Liver (tissue), 9 donors: ENCODE results near the gene PRKCH. TPM values are rescaled to one million over a fixed set of nuclear protein-coding genes. Genes with fewer than 3 reads are reported as not detected.

Experiments used
- DNase-seq: peaks from one replicate; pipeline ENCODE4 v3.0.0-alpha.2; 2017; ENCODE audit warnings: low spot score
- H3K27ac ChIP-seq, 2 donors: one replicate each; pipeline ENCODE4 v1.7.0; 2013; ENCODE audit warnings: inconsistent platforms in 2 of 2, low read length in 2 of 2, control low read depth in 1 of 2, low read depth in 1 of 2, mild to moderate bottlenecking in 1 of 2
- H3K27me3 ChIP-seq, 4 donors: one replicate each; pipeline versions ENCODE4 v1.6.1 to v1.7.0; 2013; ENCODE audit warnings: low read length in 3 of 4, inconsistent platforms in 1 of 4, mild to moderate bottlenecking in 1 of 4, moderate library complexity in 1 of 4; ENCODE audit not compliant: control insufficient read depth in 4 of 4, insufficient read depth in 4 of 4
- H3K36me3 ChIP-seq, 4 donors: one replicate each; pipeline versions ENCODE4 v1.6.1 to v1.7.0; 2013; ENCODE audit warnings: low read length in 3 of 4, mild to moderate bottlenecking in 3 of 4, low read depth in 1 of 4, moderate library complexity in 1 of 4; ENCODE audit not compliant: control insufficient read depth in 4 of 4, insufficient read depth in 3 of 4
- H3K4me1 ChIP-seq, 4 donors: one replicate each; pipeline versions ENCODE4 v1.6.1 to v1.7.0; 2013; ENCODE audit warnings: low read length in 3 of 4, mild to moderate bottlenecking in 3 of 4, moderate library complexity in 1 of 4; ENCODE audit not compliant: control insufficient read depth in 4 of 4, insufficient read depth in 4 of 4
- H3K4me3 ChIP-seq, 3 donors: one replicate each; pipeline versions ENCODE4 v1.6.1 to v1.7.0; 2013; ENCODE audit warnings: low read length in 3 of 3, control low read depth in 1 of 3, low read depth in 1 of 3, mild to moderate bottlenecking in 1 of 3
- H3K9ac ChIP-seq, 2 donors: one replicate each; pipeline ENCODE4 v1.7.0; 2013; ENCODE audit warnings: low read length in 2 of 2, mild to moderate bottlenecking in 2 of 2, moderate library complexity in 2 of 2, control low read depth in 1 of 2, low read depth in 1 of 2
- H3K9me3 ChIP-seq, 4 donors: one replicate each; pipeline versions ENCODE4 v1.6.1 to v1.7.0; 2013; ENCODE audit warnings: low read length in 3 of 4; ENCODE audit not compliant: control insufficient read depth in 4 of 4
- ATF3 ChIP-seq: IDR thresholded peaks from 2 replicates; pipeline ENCODE4 v1.6.1; 2016; ENCODE audit warnings: antibody characterized with exemption
- CTCF ChIP-seq: fragments of 150-350 bp; IDR thresholded peaks from 2 replicates; pipeline ENCODE4 v1.5.1; 2017; ENCODE audit warnings: improper control_type of control experiment, low read depth, low read length; ENCODE audit not compliant: missing input control
- EGR1 ChIP-seq, 2 donors: IDR thresholded peaks; 2 replicates each; pipeline ENCODE4 v1.6.1; 2016 to 2018; ENCODE audit warnings: antibody characterized with exemption in 2 of 2, low read depth in 2 of 2
- FOXA1 ChIP-seq: IDR thresholded peaks from 2 replicates; pipeline ENCODE4 v1.6.1; 2016; ENCODE audit warnings: antibody characterized with exemption
- FOXA2 ChIP-seq: IDR thresholded peaks from 2 replicates; pipeline ENCODE4 v1.6.1; 2016; ENCODE audit warnings: antibody characterized with exemption
- GABPA ChIP-seq, 2 donors: IDR thresholded peaks in 1 of 2; conservative IDR thresholded peaks in 1 of 2; 2 replicates each; pipeline ENCODE4 v1.6.1; 2016; ENCODE audit warnings: antibody characterized with exemption in 2 of 2, mild to moderate bottlenecking in 1 of 2, moderate library complexity in 1 of 2
- HNF4A ChIP-seq, 2 donors: conservative IDR thresholded peaks; 2 replicates each; pipeline ENCODE4 v1.6.1; 2016; ENCODE audit warnings: antibody characterized with exemption in 2 of 2, mild to moderate bottlenecking in 2 of 2
- HNF4G ChIP-seq: IDR thresholded peaks from 2 replicates; pipeline ENCODE4 v1.6.1; 2016; ENCODE audit warnings: antibody characterized with exemption
- JUND ChIP-seq, 2 donors: IDR thresholded peaks; 2 replicates each; pipeline ENCODE4 v1.6.1; 2016; ENCODE audit warnings: antibody characterized with exemption in 2 of 2
- MAX ChIP-seq: IDR thresholded peaks from 2 replicates; pipeline ENCODE4 v1.6.1; 2016; ENCODE audit warnings: antibody characterized with exemption
- NR2F2 ChIP-seq: IDR thresholded peaks from 2 replicates; pipeline ENCODE4 v1.6.1; 2016; ENCODE audit warnings: antibody characterized with exemption
- RAD21 ChIP-seq, 2 donors: IDR thresholded peaks; 2 replicates each; pipeline ENCODE4 v1.6.1; 2016; ENCODE audit warnings: antibody characterized with exemption in 2 of 2, mild to moderate bottlenecking in 2 of 2
- REST ChIP-seq: IDR thresholded peaks from 2 replicates; pipeline ENCODE4 v1.6.1; 2016; ENCODE audit warnings: antibody characterized with exemption, mild to moderate bottlenecking
- RXRA ChIP-seq, 2 donors: IDR thresholded peaks; 2 replicates each; pipeline ENCODE4 v1.6.1; 2017 to 2018; ENCODE audit warnings: antibody characterized with exemption in 2 of 2, mild to moderate bottlenecking in 1 of 2
- SP1 ChIP-seq: IDR thresholded peaks from 2 replicates; pipeline ENCODE4 v1.6.1; 2018; ENCODE audit warnings: antibody characterized with exemption, mild to moderate bottlenecking
- TAF1 ChIP-seq: conservative IDR thresholded peaks from 2 replicates; pipeline ENCODE4 v1.6.1; 2016; ENCODE audit warnings: antibody characterized with exemption, mild to moderate bottlenecking
- YY1 ChIP-seq: IDR thresholded peaks from 2 replicates; pipeline ENCODE4 v1.6.1; 2016; ENCODE audit warnings: antibody characterized with exemption, mild to moderate bottlenecking
- ZBTB33 ChIP-seq: IDR thresholded peaks from 2 replicates; pipeline ENCODE4 v1.6.1; 2016; ENCODE audit warnings: antibody characterized with exemption
- WGBS: extraction: QIAGEN DNeasy Blood & Tissue Kit; methylation state at CpG from one replicate; pipeline ENCODE4 v1.1.7; 2013; 5-methylcytosine and 5-hydroxymethylcytosine counted together
- polyA plus RNA-seq, 2 donors: library from polyadenylated mRNA; stranded (reverse) in 1 of 2; unstranded in 1 of 2; fragments of 200-250 nt in 1 of 2; fragments of >200 nt in 1 of 2; fragmentation: Nextera tagmentation in 1 of 2; extraction: Ambion mirVana in 1 of 2; gene quantifications; one replicate each; pipeline versions ENCODE4 v1.2.1 to v1.2.3, GENCODE V29; 2013 to 2015
- total RNA-seq, 2 donors: library from RNA; depleted of rRNA; stranded (reverse); fragments of >200 nt; gene quantifications; one replicate each; pipeline ENCODE4 v1.2.3, GENCODE V29; 2014
- donor health status: healthy.
- donor health status: healthy.
- donor health status: healthy.
- donor health status: healthy.
- donor health status: healthy.

PRKCH gene
- total and polyA plus RNA-seq, 4 donors, result 3.9 to 13.7 (median 7.0) TPM

- no peaks in the 10 kb centered on the region for H3K9me3 ChIP-seq
- H3K36me3 ChIP-seq, result no peaks in the 10 kb centered on the region
- 89% methylated on average over 7 of the region's 7 CpGs for WGBS
- H3K9ac ChIP-seq, result no peak overlapping the region
- no peak overlapping the region for H3K4me3 ChIP-seq
- H3K27ac ChIP-seq, result no peak overlapping the region
- no peak for TF ChIP-seq EGR1 (IDR thresholded peaks at IDR 0.05; ENCODE audit: low read depth in 2 of 2)
- TF ChIP-seq SP1, result no peak
- no peak for TF ChIP-seq RAD21 (IDR thresholded peaks at IDR 0.05)
- no peak for TF ChIP-seq REST
- TF ChIP-seq FOXA1, result no peak
- no peak for TF ChIP-seq TAF1
- TF ChIP-seq MAX, result no peak
- TF ChIP-seq GABPA (IDR thresholded peaks at IDR 0.05 in 1 of 2, conservative IDR thresholded peaks at IDR 0.05 in 1 of 2), result no peak
- no peak for TF ChIP-seq HNF4A (conservative IDR thresholded peaks at IDR 0.05)
- no peak for TF ChIP-seq RXRA (IDR thresholded peaks at IDR 0.05)
- TF ChIP-seq ATF3, result no peak
- TF ChIP-seq ZBTB33, result no peak
- TF ChIP-seq YY1, result no peak
- no peak for TF ChIP-seq FOXA2
- TF ChIP-seq HNF4G, result no peak
- TF ChIP-seq NR2F2, result no peak
- TF ChIP-seq JUND (IDR thresholded peaks at IDR 0.05), result no peak
- TF ChIP-seq CTCF, result no peak
- DNase-seq, result no peak
- H3K27me3 ChIP-seq, result no peaks in the 10 kb centered on the region
- H3K4me1 ChIP-seq, result peaks cover 4 to 20% (median 16%) of the 10 kb centered on the region in 4 donors
These were observed 224.5 kb downstream of the PRKCH start for GRCh38 chr14:61545726-61546455.
